GM19438 (cell line): ENCODE results near the gene IFNL2.
"Not testable (repeated sequence)": the region's sequence is repeated elsewhere in the genome, so short reads cannot be mapped to it uniquely, and the experiment has no call there.

Experiments
- ATAC-seq: cut with Tn5 transposase; IDR thresholded peaks from one replicate; pipeline ENCODE4 v1.9.1; 2021; ENCODE audit warnings: low read depth; ENCODE audit not compliant: unreplicated experiment

IFNL2 gene

GRCh38 chr19:39268085-39268484 is at the start of gene IFNL2:
IFNL2 (plus strand) TSS chr19:39268396; CDS start chr19:39268569, 173 bp downstream.
- not testable (repeated sequence) for ATAC-seq

GRCh38 chr19:39219108-39219507 is 49.1 kb upstream of the IFNL2 start:
- not testable (repeated sequence) for ATAC-seq

DNA sequence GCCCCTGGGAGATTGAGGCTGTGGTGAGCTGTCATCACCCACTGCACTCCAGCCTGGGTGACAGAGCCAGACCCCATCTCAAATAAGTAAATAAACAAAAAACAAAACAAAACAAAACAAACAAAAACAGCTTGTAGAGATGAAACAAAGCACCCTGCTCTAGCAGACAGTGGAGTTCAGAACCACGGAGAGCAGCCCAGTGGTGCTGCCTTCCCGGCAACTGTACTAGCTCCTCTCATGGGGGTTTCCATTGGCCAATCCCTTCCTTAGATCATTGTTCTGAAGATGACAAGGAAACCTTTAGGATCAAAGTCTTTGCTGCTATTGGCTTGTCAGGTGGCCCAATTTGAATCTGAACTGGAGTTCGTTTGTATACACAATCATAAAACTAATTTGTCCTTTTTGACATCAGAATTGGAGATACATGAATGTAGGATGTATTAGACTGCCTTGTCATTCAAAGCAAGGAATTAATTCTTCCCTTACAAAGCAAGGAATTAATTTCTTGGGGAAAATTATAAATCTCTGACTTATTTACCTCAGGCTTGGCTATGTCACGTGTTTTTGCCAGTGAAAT is 44.4 kb upstream of the IFNL2 start:
- no peak for ATAC-seq

- ATAC-seq: no peak
Observed at GRCh38 chr19:39224910-39225309, 43.3 kb upstream of the IFNL2 start.

GRCh38 chr19:39230096-39230764 is 38.0 kb upstream of the IFNL2 start:
- ATAC-seq: no peak

DNA sequence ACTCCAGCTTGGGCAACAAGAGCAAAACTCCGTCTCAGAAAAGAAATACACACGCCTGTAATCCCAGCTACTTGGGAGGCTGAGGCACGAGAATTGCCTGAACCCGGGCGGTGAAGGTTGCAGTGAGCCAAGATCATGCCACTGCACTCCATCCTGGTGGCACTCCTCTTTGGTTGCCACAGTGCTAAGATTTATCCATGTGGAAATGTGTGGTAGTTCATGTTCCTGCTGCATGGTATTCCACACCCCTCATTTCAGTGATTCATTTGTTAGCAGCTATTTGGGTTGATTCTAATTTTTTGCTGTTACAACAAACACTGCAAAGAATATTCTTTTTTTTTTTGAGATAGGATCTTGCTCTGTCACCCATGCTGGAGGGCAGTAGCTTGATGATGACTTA is 35.5 kb upstream of the IFNL2 start:
- no peak for ATAC-seq

DNA sequence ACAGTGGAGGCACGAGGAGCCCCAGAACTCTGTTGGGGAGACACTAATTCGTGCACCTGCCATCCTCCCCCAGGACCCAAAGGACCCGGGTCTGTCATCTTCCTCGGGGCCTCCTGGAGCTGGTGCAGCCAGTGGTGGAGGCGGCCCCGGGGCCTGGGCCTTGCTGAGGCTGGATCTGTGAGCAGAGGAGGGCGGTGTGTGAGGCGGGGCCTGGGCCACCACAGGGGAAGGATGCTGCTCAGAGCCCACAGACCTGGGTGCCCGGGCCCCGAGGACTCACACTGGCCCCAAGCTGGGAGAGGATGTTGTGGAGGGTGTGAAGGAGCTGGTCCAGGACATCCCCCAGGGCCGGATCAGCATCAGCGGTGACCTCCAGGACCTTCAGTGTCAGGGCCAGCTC is 31.7 kb upstream of the IFNL2 start:
- ATAC-seq: no peak

- ATAC-seq: no peak
Observed at GRCh38 chr19:39237200-39238184, 30.7 kb upstream of the IFNL2 start.

GRCh38 chr19:39238209-39238608 is 30.0 kb upstream of the IFNL2 start:
- ATAC-seq: no peak

GRCh38 chr19:39238944-39239343 is 29.3 kb upstream of the IFNL2 start:
- ATAC-seq: no peak

DNA sequence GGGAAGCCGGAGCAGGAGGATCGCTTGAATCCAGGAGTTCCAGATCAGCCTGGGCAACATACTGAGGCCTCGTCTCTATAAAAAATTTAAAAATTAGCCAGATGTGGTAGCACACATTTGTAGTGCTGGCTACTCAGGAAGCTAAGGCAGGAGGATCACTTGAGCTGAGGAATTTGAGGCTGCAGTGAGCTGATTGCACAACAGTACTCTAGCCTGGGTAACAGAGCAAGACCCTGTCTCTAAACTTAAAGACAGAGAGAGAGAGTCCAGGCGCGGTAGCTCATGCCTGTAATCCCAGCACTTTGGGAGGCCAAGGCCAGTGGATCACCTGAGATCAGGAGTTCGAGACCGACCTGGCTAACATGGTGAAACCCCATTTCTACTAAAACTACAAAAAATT is 27.8 kb upstream of the IFNL2 start:
- no peak for ATAC-seq

DNA sequence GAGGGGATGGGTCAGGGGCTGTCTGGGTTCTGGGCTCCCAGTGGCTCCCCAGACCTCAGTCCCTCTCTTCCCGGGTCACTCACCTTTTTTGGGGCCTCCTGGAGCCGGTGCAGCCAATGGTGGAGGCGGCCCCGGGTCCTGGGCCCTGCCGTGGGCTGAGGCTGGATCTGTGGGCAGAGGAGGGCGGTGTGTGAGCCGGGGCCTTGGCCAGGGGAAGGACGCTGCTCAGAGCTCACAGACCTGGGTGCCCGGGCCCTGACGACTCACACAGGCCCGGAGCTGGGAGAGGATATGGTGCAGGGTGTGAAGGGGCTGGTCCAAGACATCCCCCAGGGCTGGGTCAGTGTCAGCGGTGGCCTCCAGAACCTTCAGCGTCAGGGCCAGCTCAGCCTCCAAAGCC is 24.5 kb upstream of the IFNL2 start:
- ATAC-seq: not testable (repeated sequence)

GRCh38 chr19:39244410-39245100 is 23.6 kb upstream of the IFNL2 start, which contains the start of gene IFNL3:
IFNL3 (minus strand) TSS chr19:39245006; CDS start chr19:39244967, 39 bp downstream.
- not testable (repeated sequence) for ATAC-seq

DNA sequence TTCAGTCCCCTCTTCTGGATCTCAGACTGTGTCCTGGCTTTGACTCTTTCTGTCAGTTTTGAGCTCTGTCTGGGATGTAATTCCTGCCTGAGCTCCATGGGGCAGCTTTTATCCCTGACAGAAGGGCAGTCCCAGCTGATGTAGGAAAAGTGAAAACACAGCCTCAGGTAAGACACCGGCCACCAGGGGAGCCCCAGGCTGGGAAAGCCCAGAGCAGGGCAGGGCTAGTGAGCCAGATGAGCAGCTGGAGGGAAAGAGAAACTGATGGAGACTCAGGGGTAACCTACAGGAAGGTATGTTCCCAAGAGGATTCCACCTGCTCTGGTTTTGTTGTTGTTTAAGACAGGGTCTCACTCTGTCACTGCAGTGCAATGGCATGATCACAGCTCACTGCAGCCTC is 23.0 kb upstream of the IFNL2 start:
- ATAC-seq: not testable (repeated sequence)

DNA sequence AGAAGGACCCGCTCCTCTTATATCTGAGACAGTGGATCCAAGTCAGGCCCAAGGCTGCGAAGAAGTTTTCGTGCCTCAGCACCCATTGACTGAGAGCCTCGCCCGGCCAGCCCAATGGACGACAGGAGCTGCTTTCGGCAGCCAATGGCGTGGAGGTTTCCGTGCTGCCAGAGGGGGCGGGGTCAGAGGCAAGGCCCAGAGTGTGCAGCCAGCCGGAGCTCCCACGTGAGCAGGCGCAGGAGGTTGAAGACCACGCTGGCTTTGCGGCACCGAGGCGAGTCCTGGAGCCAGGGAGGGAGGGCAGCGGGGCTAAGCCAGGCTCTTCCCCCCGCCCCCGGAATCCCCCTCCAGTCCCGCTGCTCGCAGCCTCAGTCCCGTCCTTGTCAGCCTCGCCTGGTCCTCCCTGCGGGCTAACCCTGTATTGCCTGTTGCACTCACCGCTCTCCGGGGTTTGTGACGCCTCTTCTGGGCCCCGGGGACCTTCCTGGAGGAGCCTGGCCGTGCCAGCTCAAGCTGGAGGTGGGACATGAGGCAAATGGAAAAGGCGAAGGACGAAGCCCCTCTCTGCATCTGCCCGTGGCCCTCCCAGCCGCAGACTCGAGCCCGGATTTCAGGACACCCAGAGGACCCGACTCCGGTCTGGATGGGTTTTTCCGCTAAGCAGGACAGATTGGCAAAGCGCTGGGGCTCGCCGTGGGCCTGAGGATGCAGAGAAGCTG is 21.1 kb upstream of the IFNL2 start:
- no peak for ATAC-seq

- ATAC-seq: no peak
Observed at GRCh38 chr19:39247701-39248664, 20.2 kb upstream of the IFNL2 start.

- no peak for ATAC-seq
Observed at GRCh38 chr19:39248806-39249205, 19.4 kb upstream of the IFNL2 start, which contains the start of gene IFNL4. IFNL4 (minus strand) TSS chr19:39248856.

- no peak for ATAC-seq
Observed at GRCh38 chr19:39251081-39251480, 17.1 kb upstream of the IFNL2 start.

DNA sequence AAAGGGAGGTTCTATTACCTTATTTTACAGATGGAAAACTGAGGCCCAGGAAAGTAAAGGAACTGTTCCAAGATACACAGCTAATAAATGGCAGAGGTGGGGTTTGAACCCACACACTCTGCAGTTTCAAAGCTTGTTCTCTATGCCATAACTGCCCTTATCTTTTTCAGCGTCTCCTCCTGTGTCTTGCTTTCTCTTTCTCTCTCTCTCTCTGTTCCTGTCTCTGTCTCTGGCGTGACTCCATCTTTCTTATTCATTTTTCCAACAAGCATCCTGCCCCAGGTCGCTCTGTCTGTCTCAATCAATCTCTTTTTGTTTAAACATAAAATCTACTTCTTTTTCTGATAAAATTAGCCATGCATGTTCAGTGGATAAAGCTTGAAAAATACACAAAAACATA is 16.4 kb upstream of the IFNL2 start:
- no peak for ATAC-seq
